GM10266 (cell line): Measurements from ENCODE around the gene CHCHD3.

Experiments
- DNase-seq: peaks from one replicate; pipeline ENCODE4 v3.0.0; 2012; ENCODE audit errors: extremely low spot score
- CTCF ChIP-seq: IDR thresholded peaks from 2 replicates; pipeline ENCODE4 v1.5.1; 2012; ENCODE audit warnings: mild to moderate bottlenecking, low read depth; ENCODE audit not compliant: control insufficient read depth, insufficient read depth; ENCODE audit errors: missing control alignments

CHCHD3 gene

GRCh38 chr7:133108023-133108422 lies 26.1 kb upstream of the CHCHD3 start:
- DNase-seq = no peak
- TF ChIP-seq CTCF = no peak

DNA sequence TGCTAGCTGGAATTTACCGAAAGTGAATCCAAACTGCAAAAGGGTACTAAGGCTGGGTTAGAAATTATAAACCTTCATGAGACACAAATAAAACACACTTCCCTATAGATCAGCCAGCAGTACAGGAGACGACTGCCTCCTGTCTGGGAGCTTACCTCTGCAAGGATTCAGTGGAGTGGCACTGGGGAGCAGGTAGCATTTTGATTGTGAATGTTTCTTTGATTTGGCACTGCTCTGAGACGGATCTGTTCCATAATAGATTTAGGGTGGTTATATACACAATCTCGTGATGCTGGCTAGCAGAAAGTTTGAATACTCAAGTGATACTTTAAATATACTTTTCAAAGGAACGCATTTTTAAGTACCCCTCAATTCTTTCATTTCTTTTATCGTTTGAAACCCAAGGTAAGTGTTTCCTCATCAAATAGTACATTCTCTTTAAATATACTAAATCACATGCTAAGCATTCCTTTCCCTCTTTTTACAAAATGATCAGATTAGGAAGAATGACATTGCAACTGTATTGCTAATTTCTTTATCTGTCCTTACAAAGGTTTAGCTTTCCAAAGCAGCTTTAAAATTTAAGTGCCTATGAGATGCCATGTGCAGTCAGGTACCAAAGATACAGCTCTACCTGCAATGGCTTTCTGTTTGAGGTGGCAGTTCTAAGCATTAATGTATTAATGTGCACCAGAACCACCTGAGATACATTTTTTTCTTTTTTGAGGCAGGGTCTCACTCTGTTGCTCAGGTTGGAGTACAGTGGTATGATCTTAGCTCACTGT lies 20.6 kb upstream of the CHCHD3 start:
- no peak for DNase-seq

DNA sequence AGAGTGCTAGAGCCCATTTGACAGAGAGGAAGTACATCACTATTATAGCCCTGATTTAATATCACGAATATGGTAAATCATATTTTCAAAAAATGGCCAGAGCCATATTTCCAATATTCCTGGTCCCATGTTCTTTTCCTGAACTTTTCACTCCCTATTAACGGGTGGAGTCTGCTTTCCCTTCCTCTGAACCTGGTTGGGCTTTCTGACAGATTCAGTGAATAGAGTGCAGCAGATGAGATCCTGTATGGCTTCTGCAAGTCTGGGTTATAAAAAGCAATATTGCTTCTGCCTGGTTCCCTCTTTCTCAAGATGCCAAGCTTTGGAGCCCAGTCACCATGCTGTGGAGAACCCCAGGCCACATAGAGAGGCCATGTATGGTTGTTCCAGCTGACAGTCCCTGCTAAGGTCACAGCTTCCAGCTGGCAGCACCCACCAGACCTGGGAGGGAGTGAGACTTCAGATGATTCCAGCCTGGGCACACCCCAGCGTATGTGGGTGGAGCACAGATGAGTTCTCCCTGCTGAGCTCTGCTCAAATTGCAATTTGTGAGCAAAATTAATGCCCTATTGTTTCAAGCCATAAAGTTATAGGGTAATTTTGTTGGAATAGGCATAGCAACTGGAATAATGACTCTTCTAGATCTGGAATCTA lies 17.9 kb upstream of the CHCHD3 start:
- DNase-seq = no peak
- no peak for TF ChIP-seq CTCF

More for the DNA sequence above, 20.6 kb upstream of the CHCHD3 start:
- no peak for TF ChIP-seq CTCF

GRCh38 chr7:133095119-133095671 lies 13.3 kb upstream of the CHCHD3 start:
- TF ChIP-seq CTCF = no peak
- DNase-seq = no peak

GRCh38 chr7:133091943-133092464 lies 10.1 kb upstream of the CHCHD3 start:
- TF ChIP-seq CTCF = no peak
- no peak for DNase-seq

DNA sequence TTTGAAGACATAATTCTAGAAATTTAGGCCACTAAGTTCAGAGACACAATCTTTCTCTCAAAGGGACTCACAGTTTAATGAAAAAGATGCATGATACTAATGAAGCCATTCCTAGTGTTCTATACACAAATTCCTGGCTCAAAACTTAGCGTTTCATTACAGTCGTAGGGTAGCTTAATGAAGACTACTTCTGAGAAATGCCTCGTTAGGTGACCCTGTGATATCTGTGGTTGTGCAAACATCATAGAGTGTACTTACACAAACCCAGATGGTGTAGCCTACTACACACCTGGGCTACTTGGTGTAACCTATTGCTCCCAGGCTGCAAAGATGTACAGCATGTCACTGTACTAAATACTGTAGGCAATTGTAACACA lies 488 bp upstream of the CHCHD3 start:
- no peak for DNase-seq
- no peak for TF ChIP-seq CTCF
